WERI-Rb-1 (cell line): ENCODE results near the gene SPC25.

Experiments used
- DNase-seq: peaks from one replicate; pipeline ENCODE4 v3.0.0-alpha.2; 2020
- H3K27ac ChIP-seq: fragments of 250-450 bp; sonication (Bioruptor Pico); 2 replicates; pipeline ENCODE4 v1.5.1; 2020; ENCODE audit warnings: mild to moderate bottlenecking, moderate library complexity
- H3K27me3 ChIP-seq: fragments of 250-450 bp; sonication (Bioruptor Pico); 2 replicates; pipeline ENCODE4 v1.5.1; 2021; ENCODE audit warnings: mild to moderate bottlenecking, low read depth, moderate library complexity; ENCODE audit not compliant: insufficient read depth, severe bottlenecking
- H3K36me3 ChIP-seq: fragments of 250-450 bp; sonication (Bioruptor Pico); 2 replicates; pipeline ENCODE4 v1.5.1; 2020; ENCODE audit warnings: mild to moderate bottlenecking, moderate library complexity
- H3K4me3 ChIP-seq: 2 replicates; pipeline ENCODE4 v1.5.1; 2011; ENCODE audit warnings: low read depth, mild to moderate bottlenecking, control low read depth, low read length
- H3K9me3 ChIP-seq: fragments of 250-450 bp; sonication (Bioruptor Pico); 2 replicates; pipeline ENCODE4 v1.5.1; 2021; ENCODE audit warnings: mild to moderate bottlenecking, moderate library complexity; ENCODE audit not compliant: severe bottlenecking
- CTCF ChIP-seq: IDR thresholded peaks from 2 replicates; pipeline ENCODE4 v1.5.1; 2011; ENCODE audit warnings: low read depth, mild to moderate bottlenecking, control low read depth, inconsistent platforms, low read length

The SPC25 gene

GRCh38 chr2:168916331-168916675, 26.1 kb upstream of the SPC25 start:
- no peak for TF ChIP-seq CTCF
- no peak overlapping the region for H3K27ac ChIP-seq
- no peaks in the 10 kb centered on the region for H3K9me3 ChIP-seq
- H3K4me3 ChIP-seq: no peak overlapping the region
- DNase-seq: no peak
- H3K36me3 ChIP-seq: no peaks in the 10 kb centered on the region
- no peaks in the 10 kb centered on the region for H3K27me3 ChIP-seq

GRCh38 chr2:168915441-168916330, 25.5 kb upstream of the SPC25 start:
- Histone ChIP-seq H3K36me3 (no peaks in the 10 kb centered on the region), H3K9me3 (no peaks in the 10 kb centered on the region), H3K4me3 (no peak overlapping the region), H3K27me3 (no peaks in the 10 kb centered on the region), H3K27ac (no peak overlapping the region)
- no peak for DNase-seq
- no peak for TF ChIP-seq CTCF

- no peak overlapping the region for H3K27ac ChIP-seq
- TF ChIP-seq CTCF: no peak
- no peaks in the 10 kb centered on the region for H3K27me3 ChIP-seq
- H3K4me3 ChIP-seq: no peak overlapping the region
- DNase-seq: no peak
- no peaks in the 10 kb centered on the region for H3K36me3 ChIP-seq
- H3K9me3 ChIP-seq: no peaks in the 10 kb centered on the region
Observed at GRCh38 chr2:168913495-168913894, 23.3 kb upstream of the SPC25 start.

- no peak for DNase-seq
- H3K27me3 ChIP-seq: no peaks in the 10 kb centered on the region
- H3K36me3 ChIP-seq: no peaks in the 10 kb centered on the region
- no peak for TF ChIP-seq CTCF
- H3K9me3 ChIP-seq: no peaks in the 10 kb centered on the region
- no peak overlapping the region for H3K27ac ChIP-seq
- no peak overlapping the region for H3K4me3 ChIP-seq
Observed at GRCh38 chr2:168912901-168913369, 22.7 kb upstream of the SPC25 start.

GRCh38 chr2:168912466-168912865, 22.2 kb upstream of the SPC25 start:
- Histone ChIP-seq H3K27me3 (no peaks in the 10 kb centered on the region), H3K27ac (no peak overlapping the region), H3K36me3 (no peaks in the 10 kb centered on the region), H3K9me3 (no peaks in the 10 kb centered on the region), H3K4me3 (no peak overlapping the region)
- TF ChIP-seq CTCF: no peak
- DNase-seq: no peak

- DNase-seq: no peak
- H3K36me3 ChIP-seq: no peaks in the 10 kb centered on the region
- no peak for TF ChIP-seq CTCF
- H3K4me3 ChIP-seq: no peak overlapping the region
- no peaks in the 10 kb centered on the region for H3K9me3 ChIP-seq
- no peak overlapping the region for H3K27ac ChIP-seq
- no peaks in the 10 kb centered on the region for H3K27me3 ChIP-seq
Observed at GRCh38 chr2:168910330-168910729, 20.1 kb upstream of the SPC25 start.
